WERI-Rb-1 (cell line): Measurements from ENCODE around the gene RARB.

Experiments used
- DNase-seq: peaks from one replicate; pipeline ENCODE4 v3.0.0-alpha.2; 2020
- H3K27ac ChIP-seq: fragments of 250-450 bp; sonication (Bioruptor Pico); 2 replicates; pipeline ENCODE4 v1.5.1; 2020; ENCODE audit warnings: mild to moderate bottlenecking, moderate library complexity
- H3K27me3 ChIP-seq: fragments of 250-450 bp; sonication (Bioruptor Pico); 2 replicates; pipeline ENCODE4 v1.5.1; 2021; ENCODE audit warnings: mild to moderate bottlenecking, low read depth, moderate library complexity; ENCODE audit not compliant: insufficient read depth, severe bottlenecking
- H3K36me3 ChIP-seq: fragments of 250-450 bp; sonication (Bioruptor Pico); 2 replicates; pipeline ENCODE4 v1.5.1; 2020; ENCODE audit warnings: mild to moderate bottlenecking, moderate library complexity
- H3K4me3 ChIP-seq: 2 replicates; pipeline ENCODE4 v1.5.1; 2011; ENCODE audit warnings: low read depth, mild to moderate bottlenecking, control low read depth, low read length
- H3K9me3 ChIP-seq: fragments of 250-450 bp; sonication (Bioruptor Pico); 2 replicates; pipeline ENCODE4 v1.5.1; 2021; ENCODE audit warnings: mild to moderate bottlenecking, moderate library complexity; ENCODE audit not compliant: severe bottlenecking
- TF ChIP-seq, protein P1 (sequence below): IDR thresholded peaks from 2 replicates; pipeline ENCODE4 v1.5.1; 2011; ENCODE audit warnings: low read depth, mild to moderate bottlenecking, control low read depth, inconsistent platforms, low read length

Gene RARB

DNA sequence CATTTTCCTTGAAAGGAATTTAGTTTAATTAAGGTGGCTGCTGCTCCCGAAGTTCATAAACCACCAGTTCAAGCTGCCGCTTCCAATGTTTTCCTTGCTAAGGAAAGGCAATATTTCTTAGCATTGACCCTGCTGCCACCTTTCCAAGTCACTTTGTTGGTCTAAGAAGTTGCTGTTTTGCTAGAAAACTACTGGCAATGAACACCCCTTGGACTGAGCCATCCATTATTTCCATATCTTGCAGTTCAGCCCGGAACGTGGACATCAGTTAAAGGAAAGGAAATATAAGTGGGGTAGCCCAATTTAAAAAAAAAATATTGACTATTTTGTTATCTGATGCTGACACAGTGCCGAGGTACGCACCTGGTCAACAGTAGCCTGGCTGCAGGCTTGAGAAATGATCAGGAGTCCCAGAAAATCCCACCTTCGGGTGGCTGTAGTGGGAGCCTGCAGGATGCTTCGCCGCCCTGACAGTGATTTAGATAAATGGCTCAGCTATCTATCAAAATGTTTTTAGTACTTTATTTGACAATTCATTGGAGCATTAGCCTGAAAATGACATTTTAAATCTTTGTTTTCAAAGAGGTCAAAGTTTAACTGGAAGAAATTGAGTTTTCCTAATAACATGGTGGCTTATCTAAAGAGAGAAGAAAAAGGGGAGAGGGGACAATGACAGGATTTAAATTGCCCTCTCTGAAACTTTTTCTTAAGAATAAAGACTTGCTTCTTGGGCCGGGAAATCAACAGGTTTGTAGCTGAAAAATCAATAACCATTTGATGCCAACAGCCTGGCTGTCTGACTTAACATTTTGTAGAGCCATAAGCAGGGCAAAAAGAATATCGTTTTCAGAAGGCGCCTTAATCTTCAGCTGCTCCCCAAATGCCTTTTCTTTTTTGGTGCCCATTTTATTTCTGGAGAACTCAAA, 1.6 kb downstream of the RARB start:
- H3K4me3 ChIP-seq = no peak overlapping the region
- TF ChIP-seq, protein P1, sequence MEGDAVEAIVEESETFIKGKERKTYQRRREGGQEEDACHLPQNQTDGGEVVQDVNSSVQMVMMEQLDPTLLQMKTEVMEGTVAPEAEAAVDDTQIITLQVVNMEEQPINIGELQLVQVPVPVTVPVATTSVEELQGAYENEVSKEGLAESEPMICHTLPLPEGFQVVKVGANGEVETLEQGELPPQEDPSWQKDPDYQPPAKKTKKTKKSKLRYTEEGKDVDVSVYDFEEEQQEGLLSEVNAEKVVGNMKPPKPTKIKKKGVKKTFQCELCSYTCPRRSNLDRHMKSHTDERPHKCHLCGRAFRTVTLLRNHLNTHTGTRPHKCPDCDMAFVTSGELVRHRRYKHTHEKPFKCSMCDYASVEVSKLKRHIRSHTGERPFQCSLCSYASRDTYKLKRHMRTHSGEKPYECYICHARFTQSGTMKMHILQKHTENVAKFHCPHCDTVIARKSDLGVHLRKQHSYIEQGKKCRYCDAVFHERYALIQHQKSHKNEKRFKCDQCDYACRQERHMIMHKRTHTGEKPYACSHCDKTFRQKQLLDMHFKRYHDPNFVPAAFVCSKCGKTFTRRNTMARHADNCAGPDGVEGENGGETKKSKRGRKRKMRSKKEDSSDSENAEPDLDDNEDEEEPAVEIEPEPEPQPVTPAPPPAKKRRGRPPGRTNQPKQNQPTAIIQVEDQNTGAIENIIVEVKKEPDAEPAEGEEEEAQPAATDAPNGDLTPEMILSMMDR = no peak
- no peak overlapping the region for H3K27ac ChIP-seq

DNA sequence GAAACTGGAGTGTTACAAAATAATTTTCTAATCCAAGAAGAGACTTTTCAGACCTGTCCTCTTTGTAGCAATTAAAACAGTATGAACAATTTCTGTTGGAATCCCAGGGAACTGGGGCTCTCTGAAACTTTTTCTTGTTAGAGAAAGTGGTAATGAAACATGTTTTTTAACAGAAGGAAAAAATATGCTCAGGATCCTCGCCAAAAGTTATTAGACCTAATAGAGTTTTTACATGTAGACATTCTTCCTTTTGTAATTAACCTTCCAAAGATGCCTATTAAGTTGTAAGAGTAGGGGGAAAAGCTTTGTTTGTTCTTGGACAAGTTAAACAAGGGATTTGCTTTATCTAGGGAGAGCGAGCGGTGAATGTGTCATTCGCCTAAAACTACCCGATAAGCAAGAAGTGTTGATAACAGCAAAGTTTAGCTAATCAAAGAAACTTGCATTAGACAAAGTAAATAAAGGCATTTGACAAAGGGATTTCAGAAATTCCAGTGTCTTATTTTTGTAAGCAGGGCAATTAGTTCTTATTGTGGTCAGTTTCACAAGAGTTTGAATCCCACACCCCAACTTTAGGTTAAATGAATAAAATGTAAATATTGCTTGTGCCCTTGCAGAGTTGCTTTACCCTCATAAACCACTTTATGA, 2.3 kb downstream of the RARB start:
- TF ChIP-seq, protein P1 = no peak
- no peaks in the 10 kb centered on the region for H3K27me3 ChIP-seq
- H3K27ac ChIP-seq = no peak overlapping the region
- no peaks in the 10 kb centered on the region for H3K36me3 ChIP-seq
- no peaks in the 10 kb centered on the region for H3K9me3 ChIP-seq
- no peak for DNase-seq
- no peak overlapping the region for H3K4me3 ChIP-seq

More for the DNA sequence above, 1.6 kb downstream of the RARB start:
- Histone ChIP-seq H3K9me3 (no peaks in the 10 kb centered on the region), H3K27me3 (no peaks in the 10 kb centered on the region), H3K36me3 (no peaks in the 10 kb centered on the region)
- no peak for DNase-seq

DNA sequence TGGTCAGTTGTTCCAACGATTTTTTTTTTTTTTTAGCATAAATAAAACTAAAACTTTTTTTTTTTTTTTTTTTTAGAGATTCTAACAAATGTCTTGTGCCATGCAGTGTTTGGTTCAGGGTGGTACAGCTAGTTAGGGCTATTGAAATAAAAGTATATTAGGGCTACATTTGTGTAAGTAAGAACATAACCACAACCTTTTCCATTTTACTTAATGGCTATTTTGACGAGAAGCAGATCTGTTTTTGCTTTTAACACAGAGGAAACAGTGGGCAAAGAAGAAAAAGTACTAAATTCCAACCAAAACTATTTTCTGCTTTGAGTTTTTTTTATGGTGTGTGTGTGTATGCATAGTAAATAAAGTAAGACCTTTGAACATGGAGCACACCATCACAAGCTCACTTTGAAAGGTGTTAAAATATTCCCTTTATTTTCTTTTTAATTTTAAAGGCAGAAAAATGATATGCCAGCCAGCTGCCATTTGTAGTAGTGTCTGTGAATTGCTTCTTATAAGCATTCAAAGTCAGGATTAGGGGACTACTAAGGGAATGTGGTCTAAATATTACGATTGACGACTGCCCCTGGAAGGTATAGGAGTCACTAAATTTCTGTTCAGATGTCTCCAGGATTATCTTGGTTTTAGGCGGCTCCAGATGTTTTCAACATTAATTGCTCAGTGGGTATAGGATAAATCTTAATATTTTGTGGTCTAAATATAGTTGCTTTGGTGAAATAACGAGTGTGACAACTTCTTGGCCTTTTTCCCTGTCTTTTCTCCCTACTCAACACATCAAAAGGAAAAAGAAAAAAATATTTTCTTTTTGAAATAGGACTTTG, 3.1 kb downstream of the RARB start:
- Histone ChIP-seq H3K9me3 (no peaks in the 10 kb centered on the region), H3K36me3 (no peaks in the 10 kb centered on the region), H3K27ac (no peak overlapping the region), H3K4me3 (no peak overlapping the region), H3K27me3 (no peaks in the 10 kb centered on the region)
- DNase-seq = no peak
- TF ChIP-seq, protein P1 = no peak

DNA sequence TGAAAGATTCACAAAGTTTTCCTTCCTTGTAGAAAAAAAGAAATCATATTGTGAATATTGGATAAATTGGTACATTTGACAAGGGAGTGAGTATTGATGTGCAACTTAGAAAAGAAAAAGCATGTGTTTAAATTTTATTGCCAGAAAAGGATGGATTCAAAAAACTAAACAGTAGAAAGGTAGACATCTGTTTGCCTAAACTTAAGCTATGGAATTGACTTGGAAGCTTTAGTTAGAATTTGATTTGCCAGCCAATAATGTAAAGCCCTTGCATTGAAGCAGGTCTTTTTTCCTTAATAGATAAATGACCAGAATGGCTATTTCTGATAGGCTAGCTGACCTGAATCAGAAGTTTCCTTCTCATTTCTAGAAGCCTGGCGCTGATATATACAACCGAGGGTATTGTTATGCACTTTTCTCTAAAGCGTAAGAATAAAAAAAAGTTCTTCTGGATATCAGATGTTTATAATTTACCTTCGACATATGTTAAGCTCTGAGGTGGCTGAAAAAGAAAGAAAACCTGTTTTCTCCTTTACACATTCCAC, 4.2 kb downstream of the RARB start:
- no peaks in the 10 kb centered on the region for H3K9me3 ChIP-seq
- TF ChIP-seq, protein P1 = no peak
- no peak overlapping the region for H3K27ac ChIP-seq
- no peaks in the 10 kb centered on the region for H3K27me3 ChIP-seq
- H3K36me3 ChIP-seq = no peaks in the 10 kb centered on the region
- no peak for DNase-seq
- no peak overlapping the region for H3K4me3 ChIP-seq

DNA sequence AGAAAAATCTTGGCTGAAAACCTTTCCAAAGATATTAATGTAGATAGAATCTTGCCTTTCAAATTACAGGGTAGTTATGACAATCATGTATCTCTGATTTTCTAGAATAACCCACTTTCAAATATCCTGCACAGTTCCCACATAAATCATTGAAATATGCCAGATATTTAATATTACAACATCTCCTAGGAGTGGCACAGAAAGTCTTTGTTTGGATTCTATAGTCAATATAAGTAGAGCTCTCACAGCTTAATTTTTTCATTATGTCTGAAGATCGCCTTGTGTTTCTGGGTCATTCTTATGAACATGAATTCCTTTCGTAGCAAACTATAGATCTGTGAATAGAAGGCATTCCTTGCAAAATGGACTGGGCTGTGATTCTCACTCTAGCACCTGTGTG, 5.0 kb downstream of the RARB start:
- no peaks in the 10 kb centered on the region for H3K9me3 ChIP-seq
- no peak overlapping the region for H3K27ac ChIP-seq

More for the DNA sequence above, 5.0 kb downstream of the RARB start:
- TF ChIP-seq, protein P1 = no peak
- Histone ChIP-seq H3K4me3 (no peak overlapping the region), H3K27me3 (no peaks in the 10 kb centered on the region), H3K36me3 (no peaks in the 10 kb centered on the region)
- no peak for DNase-seq
